22Rv1 (cell line): ENCODE measurements around the gene CLDN14.

Source experiments
- H3K27ac ChIP-seq: fragments of 450-650 bp; 2 replicates; pipeline ENCODE4 v1.5.1; 2017
- CTCF ChIP-seq: fragments of 450-650 bp; IDR thresholded peaks from 2 replicates; pipeline ENCODE4 v1.5.1; 2017; ENCODE audit warnings: mild to moderate bottlenecking
- ZFX ChIP-seq: fragments of 450-650 bp; IDR thresholded peaks from 2 replicates; pipeline ENCODE4 v1.6.1; 2017; ENCODE audit warnings: antibody characterized with exemption, borderline replicate concordance

CLDN14 gene

GRCh38 chr21:36479415-36480402, at the start of gene CLDN14:
Gene CLDN14, minus strand, starts transcription at chr21:36480122. Its CDS starts 18,427 bp downstream, at chr21:36461695.
- TF ChIP-seq CTCF: no peak
- no peak for TF ChIP-seq ZFX
- peak within 1 kb of the TSS; percentile 44 for H3K27ac ChIP-seq

GRCh38 chr21:36528716-36529115, 48.8 kb upstream of the CLDN14 start:
- H3K27ac ChIP-seq: no peak overlapping the region
- TF ChIP-seq CTCF (no peak), ZFX (no peak)

GRCh38 chr21:36527317-36527716, 47.4 kb upstream of the CLDN14 start:
- H3K27ac ChIP-seq: no peak overlapping the region
- TF ChIP-seq ZFX (no peak), CTCF (no peak)

- TF ChIP-seq CTCF (no peak), ZFX (no peak)
- H3K27ac ChIP-seq: no peak overlapping the region
Measured at GRCh38 chr21:36526104-36526503, 46.2 kb upstream of the CLDN14 start.

GRCh38 chr21:36524477-36524876, 44.6 kb upstream of the CLDN14 start:
- TF ChIP-seq CTCF (no peak), ZFX (no peak)

GRCh38 chr21:36522219-36522808, 42.4 kb upstream of the CLDN14 start:
- H3K27ac ChIP-seq: no peak overlapping the region
- TF ChIP-seq CTCF: no peak
- TF ChIP-seq ZFX: no peak

More at GRCh38 chr21:36524477-36524876, 44.6 kb upstream of the CLDN14 start:
- no peak overlapping the region for H3K27ac ChIP-seq
